Panc1 (cell line): ENCODE data around the gene SCFD1. TPM values are rescaled to one million over a fixed set of nuclear protein-coding genes. Genes with fewer than 3 reads are reported as not detected.

Experiments
- ATAC-seq: fragments of 200-7000 bp; cut with Tn5 transposase; 2 replicates; pipeline ENCODE4 v1.9.1; 2020; ENCODE audit warnings: mild to moderate bottlenecking, moderate library complexity
- BruUV-seq: library from RNA; stranded (reverse); fragments of 400-500 nt; replicated peaks from 2 replicates; lab custom pipeline; 2021; lab: Mats Ljungman, UMichigan
- CTCF ChIA-PET: fragments of 300-600 bp; sonication (Branson Sonifier 250); formaldehyde crosslinking; loops from one replicate; lab custom pipeline; 2022; ENCODE audit warnings: antibody characterized with exemption; lab: Charles Lee
- POLR2A ChIA-PET: fragments of 300-600 bp; sonication (Branson Sonifier 250); formaldehyde crosslinking; loops from one replicate; lab custom pipeline; 2022; ENCODE audit warnings: antibody characterized with exemption; lab: Charles Lee
- DNase-seq: peaks from one replicate; pipeline ENCODE4 v3.0.0-alpha.2; 2010; ENCODE audit warnings: low read depth, low spot score
- H3K27ac ChIP-seq: 2 replicates; pipeline ENCODE4 v1.5.1; 2011; ENCODE audit warnings: mild to moderate bottlenecking, low read length, inconsistent platforms
- H3K27me3 ChIP-seq: fragments of 200-500 bp; sonication (Bioruptor generic); 2 replicates; pipeline ENCODE4 v1.6.0; 2014; ENCODE audit warnings: low read length, inconsistent platforms; ENCODE audit not compliant: control insufficient read depth, insufficient read depth
- H3K36me3 ChIP-seq: fragments of 200-500 bp; sonication (Bioruptor generic); 2 replicates; pipeline ENCODE4 v1.5.1; 2014; ENCODE audit warnings: inconsistent platforms, mild to moderate bottlenecking, low read length, moderate library complexity; ENCODE audit not compliant: control insufficient read depth, insufficient read depth
- H3K4me1 ChIP-seq: 2 replicates; pipeline ENCODE4 v1.5.1; 2011; ENCODE audit warnings: inconsistent platforms, mild to moderate bottlenecking, low read length, moderate library complexity; ENCODE audit not compliant: control insufficient read depth, insufficient read depth
- H3K4me3 ChIP-seq, 2 experiments: 2 replicates each; pipeline ENCODE4 v1.5.1; 2011 to 2012; ENCODE audit warnings: low read depth in 2 of 2, low read length in 2 of 2, mild to moderate bottlenecking in 2 of 2, inconsistent platforms in 1 of 2, moderate library complexity in 1 of 2
- H3K9me3 ChIP-seq: fragments of 200-500 bp; sonication (Bioruptor generic); 2 replicates; pipeline ENCODE4 v1.5.1; 2014; ENCODE audit warnings: low read depth, mild to moderate bottlenecking, inconsistent platforms, low read length, moderate library complexity; ENCODE audit not compliant: control insufficient read depth, insufficient read depth
- POLR2AphosphoS5 ChIP-seq: IDR thresholded peaks from 2 replicates; pipeline ENCODE4 v1.6.1; 2012; ENCODE audit warnings: mild to moderate bottlenecking, low read depth, low read length, moderate library complexity
- SIN3A ChIP-seq: IDR thresholded peaks from 2 replicates; pipeline ENCODE4 v1.6.1; 2012; ENCODE audit warnings: low read depth, mild to moderate bottlenecking, low read length, moderate library complexity, borderline replicate concordance; ENCODE audit not compliant: insufficient read depth
- TCF7L2 ChIP-seq: IDR thresholded peaks from 2 replicates; pipeline ENCODE4 v1.6.1; 2011; ENCODE audit warnings: mild to moderate bottlenecking, low read depth, low read length, inconsistent platforms
- in situ Hi-C: cut with HindIII; loops from 2 replicates; pipeline ENCODE4 v1.10.0; 2016; ENCODE audit warnings: low sequenced_read_pairs, low pct_unique_long_range_greater_than_20kb
- intact Hi-C: fragments of 100-400 bp; cut with micrococcal nuclease; formaldehyde crosslinking; loops from one replicate; pipeline ENCODE4 v1.10.0; 2022; ENCODE audit not compliant: unreplicated experiment
- total RNA-seq: library from RNA; stranded (reverse); gene quantifications from one replicate; pipeline ENCODE4 v1.2.1, GENCODE V29; 2021; ENCODE audit not compliant: unreplicated experiment
- TF ChIP-seq, protein P1 (sequence below), 2 experiments: IDR thresholded peaks; 2 replicates each; pipeline ENCODE4 v1.6.1; 2011 to 2012; ENCODE audit warnings: low read depth in 2 of 2, control low read depth in 1 of 2, low read length in 1 of 2, mild to moderate bottlenecking in 1 of 2, moderate library complexity in 1 of 2; ENCODE audit not compliant: insufficient read depth in 1 of 2
- TF ChIP-seq, protein P2 (sequence below): fragments of 450-650 bp; IDR thresholded peaks from 2 replicates; pipeline ENCODE4 v1.5.1; 2017; ENCODE audit warnings: mild to moderate bottlenecking

The SCFD1 gene
- total RNA-seq, 1 experiment from 2014 or later = 43.8 TPM

DNA sequence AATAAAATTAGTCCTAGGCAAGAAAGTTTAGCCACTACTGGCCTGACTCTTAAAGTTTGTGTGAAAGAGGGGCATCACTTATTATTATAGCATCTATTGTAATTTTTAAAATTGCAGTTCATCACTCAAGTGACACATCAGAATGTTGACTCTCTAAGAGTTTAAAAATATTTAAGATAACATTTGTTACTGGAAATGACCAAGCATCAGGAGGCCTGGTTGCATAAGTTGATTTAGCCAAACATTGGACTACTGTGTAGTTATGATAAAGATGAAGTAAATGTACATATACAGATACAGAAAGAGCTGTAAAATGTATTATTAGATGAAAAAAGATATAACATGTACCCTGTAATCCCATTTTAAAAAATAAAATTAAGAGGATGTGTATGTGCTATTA is 47.5 kb downstream of the SCFD1 start:
- Histone ChIP-seq H3K27me3 (no peaks in the 10 kb centered on the region), H3K27ac (no peak overlapping the region), H3K4me1 (no peaks in the 10 kb centered on the region), H3K9me3 (no peaks in the 10 kb centered on the region), H3K36me3 (peaks cover 3% of the 10 kb centered on the region; the same call in 1 of the 2 replicates), H3K4me3 (no peak overlapping the region)
- in situ Hi-C loops = no loop called here
- DNase-seq (no peak), ATAC-seq (no peak)
- TF ChIP-seq SIN3A = no peak
- no peak for TF ChIP-seq POLR2AphosphoS5
- no peak for TF ChIP-seq TCF7L2
- TF ChIP-seq, protein P1, sequence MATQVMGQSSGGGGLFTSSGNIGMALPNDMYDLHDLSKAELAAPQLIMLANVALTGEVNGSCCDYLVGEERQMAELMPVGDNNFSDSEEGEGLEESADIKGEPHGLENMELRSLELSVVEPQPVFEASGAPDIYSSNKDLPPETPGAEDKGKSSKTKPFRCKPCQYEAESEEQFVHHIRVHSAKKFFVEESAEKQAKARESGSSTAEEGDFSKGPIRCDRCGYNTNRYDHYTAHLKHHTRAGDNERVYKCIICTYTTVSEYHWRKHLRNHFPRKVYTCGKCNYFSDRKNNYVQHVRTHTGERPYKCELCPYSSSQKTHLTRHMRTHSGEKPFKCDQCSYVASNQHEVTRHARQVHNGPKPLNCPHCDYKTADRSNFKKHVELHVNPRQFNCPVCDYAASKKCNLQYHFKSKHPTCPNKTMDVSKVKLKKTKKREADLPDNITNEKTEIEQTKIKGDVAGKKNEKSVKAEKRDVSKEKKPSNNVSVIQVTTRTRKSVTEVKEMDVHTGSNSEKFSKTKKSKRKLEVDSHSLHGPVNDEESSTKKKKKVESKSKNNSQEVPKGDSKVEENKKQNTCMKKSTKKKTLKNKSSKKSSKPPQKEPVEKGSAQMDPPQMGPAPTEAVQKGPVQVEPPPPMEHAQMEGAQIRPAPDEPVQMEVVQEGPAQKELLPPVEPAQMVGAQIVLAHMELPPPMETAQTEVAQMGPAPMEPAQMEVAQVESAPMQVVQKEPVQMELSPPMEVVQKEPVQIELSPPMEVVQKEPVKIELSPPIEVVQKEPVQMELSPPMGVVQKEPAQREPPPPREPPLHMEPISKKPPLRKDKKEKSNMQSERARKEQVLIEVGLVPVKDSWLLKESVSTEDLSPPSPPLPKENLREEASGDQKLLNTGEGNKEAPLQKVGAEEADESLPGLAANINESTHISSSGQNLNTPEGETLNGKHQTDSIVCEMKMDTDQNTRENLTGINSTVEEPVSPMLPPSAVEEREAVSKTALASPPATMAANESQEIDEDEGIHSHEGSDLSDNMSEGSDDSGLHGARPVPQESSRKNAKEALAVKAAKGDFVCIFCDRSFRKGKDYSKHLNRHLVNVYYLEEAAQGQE (IDR thresholded peaks at IDR 0.05; ENCODE audit: insufficient read depth in 1 of 2, low read depth in 2 of 2, low read length in 1 of 2) = no peak
- TF ChIP-seq, protein P2, sequence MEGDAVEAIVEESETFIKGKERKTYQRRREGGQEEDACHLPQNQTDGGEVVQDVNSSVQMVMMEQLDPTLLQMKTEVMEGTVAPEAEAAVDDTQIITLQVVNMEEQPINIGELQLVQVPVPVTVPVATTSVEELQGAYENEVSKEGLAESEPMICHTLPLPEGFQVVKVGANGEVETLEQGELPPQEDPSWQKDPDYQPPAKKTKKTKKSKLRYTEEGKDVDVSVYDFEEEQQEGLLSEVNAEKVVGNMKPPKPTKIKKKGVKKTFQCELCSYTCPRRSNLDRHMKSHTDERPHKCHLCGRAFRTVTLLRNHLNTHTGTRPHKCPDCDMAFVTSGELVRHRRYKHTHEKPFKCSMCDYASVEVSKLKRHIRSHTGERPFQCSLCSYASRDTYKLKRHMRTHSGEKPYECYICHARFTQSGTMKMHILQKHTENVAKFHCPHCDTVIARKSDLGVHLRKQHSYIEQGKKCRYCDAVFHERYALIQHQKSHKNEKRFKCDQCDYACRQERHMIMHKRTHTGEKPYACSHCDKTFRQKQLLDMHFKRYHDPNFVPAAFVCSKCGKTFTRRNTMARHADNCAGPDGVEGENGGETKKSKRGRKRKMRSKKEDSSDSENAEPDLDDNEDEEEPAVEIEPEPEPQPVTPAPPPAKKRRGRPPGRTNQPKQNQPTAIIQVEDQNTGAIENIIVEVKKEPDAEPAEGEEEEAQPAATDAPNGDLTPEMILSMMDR = no peak
- BruUV-seq = no TSS peak
- intact Hi-C loops = no loop called here
- POLR2A ChIA-PET = no interaction called here
- CTCF ChIA-PET = no interaction called here

DNA sequence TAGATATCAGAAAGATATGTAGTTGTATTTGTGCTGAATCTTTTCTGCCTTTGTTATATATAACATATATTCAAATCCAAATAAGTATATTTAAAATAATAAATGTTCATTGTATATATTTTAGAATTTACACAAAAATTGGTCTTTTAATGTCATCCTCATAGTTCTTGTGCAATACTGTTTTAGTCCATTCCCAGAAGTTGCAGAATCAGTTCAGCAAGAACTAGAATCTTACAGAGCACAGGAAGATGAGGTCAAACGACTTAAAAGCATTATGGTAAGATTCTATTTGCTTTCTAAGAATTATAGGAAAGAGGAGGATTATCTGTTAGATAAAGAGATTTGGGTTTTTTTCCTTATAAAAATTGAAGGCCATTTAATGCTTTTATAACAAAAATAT is 51.0 kb downstream of the SCFD1 start:
- DNase-seq (no peak), ATAC-seq (no peak)
- Histone ChIP-seq H3K27ac (no peak overlapping the region), H3K36me3 (peaks cover 14% of the 10 kb centered on the region; the same call in 1 of the 2 replicates), H3K4me1 (no peaks in the 10 kb centered on the region), H3K4me3 (no peak overlapping the region), H3K27me3 (no peaks in the 10 kb centered on the region), H3K9me3 (no peaks in the 10 kb centered on the region)
- TF ChIP-seq SIN3A = no peak
- no peak for TF ChIP-seq POLR2AphosphoS5
- TF ChIP-seq, protein P2 = no peak
- TF ChIP-seq TCF7L2 = no peak
- TF ChIP-seq, protein P1 (IDR thresholded peaks at IDR 0.05; ENCODE audit: insufficient read depth in 1 of 2, low read depth in 2 of 2, low read length in 1 of 2) = no peak
- POLR2A ChIA-PET = no interaction called here
- CTCF ChIA-PET = no interaction called here
- in situ Hi-C loops (no loop called here), intact Hi-C loops (no loop called here)
- no TSS peak for BruUV-seq
